HG02943 (cell line): ENCODE data around the gene CCDC38.
"Not testable (repeated sequence)": the region's sequence is repeated elsewhere in the genome, so short reads cannot be mapped to it uniquely, and the experiment has no call there.

ENCODE experiments used
- ATAC-seq: cut with Tn5 transposase; IDR thresholded peaks from one replicate; pipeline ENCODE4 v1.9.1; 2021; ENCODE audit warnings: mild to moderate bottlenecking, low read depth, moderate library complexity; ENCODE audit not compliant: unreplicated experiment

The CCDC38 gene

GRCh38 chr12:95942524-95943329, at the start of gene CCDC38:
CCDC38 (minus strand) TSS chr12:95942614; CDS start chr12:95936509, 6,105 bp downstream.
- peak; percentile 98 for ATAC-seq

- ATAC-seq, result no peak
These were observed 47.7 kb upstream of the CCDC38 start for GRCh38 chr12:95990136-95990535.

- no peak for ATAC-seq
These were observed 47.2 kb upstream of the CCDC38 start for GRCh38 chr12:95989504-95990123.

DNA sequence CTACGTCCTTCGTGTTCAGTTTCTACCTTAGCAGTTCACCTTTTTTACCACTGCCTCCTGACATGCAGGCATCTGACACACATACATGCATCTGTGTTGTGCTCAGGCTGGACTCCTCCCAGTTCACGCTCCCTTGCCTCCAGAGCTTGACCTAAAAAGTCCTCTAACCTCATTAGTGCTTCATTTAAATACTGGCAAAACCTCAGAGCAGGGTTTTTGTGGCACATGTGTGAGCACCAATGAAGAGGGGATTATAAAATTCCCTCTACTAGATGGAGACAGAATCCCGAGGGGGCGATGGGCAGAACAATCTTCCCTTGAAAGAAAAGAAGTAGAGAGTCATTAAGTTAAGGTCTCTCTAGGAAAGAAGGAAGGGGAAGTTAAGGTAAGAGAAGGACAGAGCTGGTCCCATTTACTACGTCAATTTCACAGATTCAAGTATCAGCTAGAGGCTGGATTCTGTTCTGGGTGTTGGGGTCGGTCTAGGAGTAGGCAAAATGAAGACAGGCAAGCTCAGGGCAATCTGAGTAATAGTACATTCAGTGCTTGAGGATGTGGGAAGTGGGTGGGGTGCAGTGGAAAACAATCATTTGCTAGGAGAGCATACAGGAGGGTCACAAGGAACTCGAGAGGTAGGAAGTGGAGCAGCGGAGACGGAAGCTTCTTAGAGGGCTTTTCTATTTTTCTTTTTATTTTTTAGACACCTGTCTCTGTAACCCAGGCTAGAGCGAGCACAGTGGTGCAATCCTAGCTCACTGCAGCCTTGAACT, 46.3 kb upstream of the CCDC38 start:
- no peak for ATAC-seq

- ATAC-seq, result no peak
These were observed 44.5 kb upstream of the CCDC38 start for GRCh38 chr12:95986635-95987570.

DNA sequence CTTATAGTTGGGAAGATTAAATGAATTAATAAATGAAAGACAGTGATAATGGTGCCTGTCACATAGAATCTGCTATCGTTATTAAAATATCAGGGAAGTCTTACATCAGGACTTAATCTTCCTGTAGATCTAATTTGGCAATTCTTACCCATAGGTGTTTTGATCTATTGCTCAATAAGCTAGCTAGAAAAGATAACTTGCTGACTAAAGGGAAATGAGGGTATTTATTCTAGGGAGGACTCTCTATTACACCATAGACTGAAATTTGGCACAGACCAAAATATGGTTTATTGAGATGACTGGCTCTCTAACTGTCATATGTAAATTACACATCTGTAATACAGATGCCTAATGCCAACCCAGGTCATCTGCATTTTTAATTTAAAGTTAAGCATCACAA, 42.3 kb upstream of the CCDC38 start:
- no peak for ATAC-seq

DNA sequence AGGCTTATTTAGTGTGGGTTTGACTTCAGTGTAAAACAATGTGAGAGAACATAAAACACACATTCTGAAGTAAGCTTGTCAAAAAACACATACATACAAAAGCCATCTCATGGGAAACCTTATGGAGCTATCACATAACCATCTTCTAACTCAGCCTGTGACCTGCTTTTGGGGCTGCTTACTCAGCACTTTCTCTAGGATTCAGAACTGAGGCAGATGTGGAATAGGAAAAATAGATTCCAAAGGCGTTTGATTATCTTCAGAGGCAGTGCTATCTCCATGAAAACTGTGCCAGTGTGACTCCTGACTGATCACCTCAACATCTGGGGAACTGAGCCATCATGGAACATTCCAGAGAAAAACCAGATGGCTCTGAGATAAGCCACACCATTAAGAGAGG, 40.2 kb upstream of the CCDC38 start:
- no peak for ATAC-seq

- ATAC-seq, result no peak
These were observed 38.0 kb upstream of the CCDC38 start for GRCh38 chr12:95980437-95980836.

- ATAC-seq, result no peak
These were observed 36.4 kb upstream of the CCDC38 start for GRCh38 chr12:95978774-95979173.

DNA sequence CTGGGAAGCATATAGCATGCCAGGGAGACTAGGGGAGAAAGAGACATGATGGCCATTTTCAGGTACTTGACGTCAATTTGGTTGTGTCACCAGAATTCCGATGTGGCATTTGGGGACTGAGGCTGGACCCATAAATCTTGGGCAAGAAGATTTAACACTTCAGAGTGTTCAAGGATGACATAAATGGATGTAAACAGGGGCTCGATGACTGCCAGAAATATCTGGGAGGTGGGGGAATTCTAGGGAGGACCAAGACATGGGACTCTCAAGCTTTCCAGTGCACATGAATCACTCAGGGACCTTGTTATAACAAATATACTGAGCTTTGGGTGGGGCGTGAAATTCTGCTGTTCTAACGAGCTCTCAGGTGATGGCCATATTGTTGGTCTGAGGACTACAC, 35.9 kb upstream of the CCDC38 start:
- ATAC-seq, result no peak

DNA sequence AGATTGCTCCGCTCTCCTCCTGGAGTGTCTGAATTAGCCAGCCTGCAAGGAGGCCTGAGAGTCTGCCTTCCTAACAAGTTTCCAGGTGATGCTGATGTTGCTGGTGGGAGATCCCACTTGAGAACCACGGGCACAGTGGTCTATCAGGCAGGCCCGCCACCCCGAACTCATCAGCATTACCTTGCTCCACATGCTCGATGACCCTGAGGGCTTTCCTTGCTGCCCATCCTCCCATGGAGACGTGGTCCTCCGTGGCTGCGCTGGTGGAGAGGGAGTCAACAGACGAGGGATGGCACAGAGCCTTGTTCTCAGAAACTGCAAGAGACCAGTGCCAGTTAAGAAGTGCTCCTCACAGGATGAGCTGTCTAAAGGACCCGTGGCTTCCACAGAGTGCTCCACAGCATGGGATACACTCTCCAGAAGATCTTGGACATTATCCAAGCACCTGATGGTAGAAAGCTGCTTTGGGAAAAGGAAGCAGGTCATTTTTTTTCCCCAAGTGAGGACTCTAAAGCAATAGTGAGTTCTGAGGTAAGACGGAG, 35.4 kb upstream of the CCDC38 start:
- ATAC-seq, result no peak

DNA sequence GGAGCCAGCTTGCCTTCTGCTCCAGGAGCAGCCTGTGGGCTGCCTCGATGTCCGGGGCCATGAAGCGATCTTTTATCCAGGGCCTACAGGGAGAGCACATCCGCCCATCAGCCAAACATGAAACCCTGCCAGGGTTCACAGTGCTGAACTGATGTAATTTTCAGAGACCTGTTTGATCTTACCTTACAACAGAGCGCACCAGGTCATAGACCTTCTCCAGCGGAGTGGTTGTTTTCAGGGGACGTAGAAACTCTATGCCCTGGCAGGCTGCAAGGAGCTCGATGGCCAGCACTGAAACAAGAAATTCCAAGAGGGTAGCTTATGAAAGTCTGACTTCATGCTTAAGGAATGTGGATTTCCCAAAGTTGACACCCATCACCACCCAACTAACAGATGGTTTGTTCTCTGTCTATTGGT, 34.0 kb upstream of the CCDC38 start:
- ATAC-seq, result no peak

DNA sequence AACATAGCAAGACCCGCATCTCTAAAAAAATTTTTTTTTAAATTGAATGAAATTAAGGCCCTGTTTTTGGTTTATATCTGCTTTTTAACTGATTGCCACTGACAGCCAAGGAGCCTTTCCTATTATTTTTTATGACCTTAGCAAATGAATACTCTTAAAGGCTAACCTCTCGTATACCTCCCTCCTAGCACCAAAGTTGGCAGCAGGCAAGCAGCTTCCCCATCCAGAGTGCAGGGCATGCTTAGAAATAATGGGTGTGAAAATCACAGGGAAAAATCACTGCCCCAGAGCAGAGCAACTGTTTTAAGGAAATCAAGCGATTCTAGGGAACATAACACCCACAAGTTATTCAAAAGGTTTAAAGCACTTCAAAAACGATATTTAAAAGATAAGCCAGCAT, 33.1 kb upstream of the CCDC38 start:
- no peak for ATAC-seq

DNA sequence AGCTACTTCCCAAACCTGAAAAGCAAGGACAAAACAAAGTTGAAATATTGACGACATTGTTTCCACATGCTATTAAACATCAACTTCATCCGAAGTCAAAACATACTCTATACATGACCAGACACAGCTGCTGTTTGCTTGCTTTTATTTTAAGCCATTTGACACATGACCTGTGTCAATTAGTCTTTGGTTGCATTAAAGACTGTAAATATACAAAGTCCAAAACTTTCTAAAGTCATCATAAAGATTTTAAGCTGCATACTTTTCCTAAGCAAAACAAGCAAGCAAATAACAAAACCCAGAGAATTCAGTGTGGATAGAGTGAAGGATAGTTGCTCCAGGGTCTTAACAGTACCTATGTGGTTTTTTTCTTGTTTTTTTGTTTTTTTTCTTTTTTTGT, 31.9 kb upstream of the CCDC38 start:
- no peak for ATAC-seq

DNA sequence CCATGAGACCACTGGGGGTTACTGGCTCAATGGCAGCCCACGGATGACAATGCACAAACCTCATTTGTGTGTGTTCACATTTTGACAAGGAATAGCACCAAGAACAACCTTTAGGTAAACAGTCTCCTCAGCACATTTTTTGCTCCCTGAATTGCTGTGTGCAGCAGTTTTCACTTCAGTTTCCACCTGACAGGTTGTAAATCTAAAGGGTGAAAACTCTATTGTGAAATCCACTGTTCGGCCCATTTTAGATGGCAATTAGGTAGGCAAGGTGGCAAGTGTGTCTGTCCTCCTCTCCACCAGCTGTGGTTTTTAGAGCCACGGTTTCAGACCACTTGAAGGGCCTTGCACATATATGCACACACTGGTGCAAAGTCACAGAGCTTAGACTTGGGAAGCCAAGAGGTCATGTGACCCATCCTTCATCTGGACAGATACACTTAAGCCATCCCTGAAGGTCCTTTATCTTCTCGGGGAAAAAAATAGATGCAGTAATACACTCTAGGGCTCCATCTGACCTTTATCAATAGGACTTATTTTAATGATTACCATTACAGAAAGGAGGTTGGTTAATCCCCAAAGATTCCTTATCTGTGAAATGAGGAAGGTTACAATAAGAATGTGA, 30.5 kb upstream of the CCDC38 start:
- no peak for ATAC-seq

DNA sequence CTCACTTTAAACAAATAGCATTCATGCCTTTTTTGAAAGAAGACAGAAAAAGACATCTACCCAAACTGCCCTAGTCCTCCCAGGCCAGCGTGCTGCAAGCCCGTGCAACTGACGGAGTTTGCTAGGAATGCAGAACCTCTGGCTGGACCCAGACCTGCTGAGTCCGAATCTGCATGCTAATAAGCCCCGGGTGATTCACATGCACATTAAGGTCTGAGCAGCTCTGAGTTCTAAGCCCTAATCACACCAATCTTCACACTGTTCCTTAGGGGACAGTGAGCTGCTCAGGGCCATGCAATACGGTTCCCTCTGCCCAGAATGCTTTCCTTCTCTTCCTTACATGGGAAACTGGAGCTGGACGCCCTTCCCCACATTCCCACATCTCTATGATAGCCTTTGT, 28.5 kb upstream of the CCDC38 start:
- no peak for ATAC-seq

- ATAC-seq, result not testable (repeated sequence)
These were observed 26.7 kb upstream of the CCDC38 start for GRCh38 chr12:95969116-95969515.

DNA sequence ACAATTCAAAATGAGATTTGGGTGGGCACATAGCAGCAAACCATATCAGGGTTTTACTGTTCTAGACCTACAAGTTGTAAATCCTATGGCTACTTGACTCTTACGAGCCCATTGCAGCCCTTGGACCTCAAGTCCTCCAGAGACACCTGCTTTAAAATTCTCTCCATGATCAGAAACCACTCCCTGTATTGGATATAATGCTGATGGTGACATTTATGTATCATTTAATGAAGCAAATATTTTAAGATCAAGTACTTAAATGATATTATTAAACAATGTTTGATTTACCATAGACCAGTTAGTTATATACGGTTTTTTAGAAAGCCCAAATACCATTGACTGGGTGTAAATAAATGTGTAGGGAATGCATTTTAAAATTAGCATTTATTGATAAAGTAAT, 24.9 kb upstream of the CCDC38 start:
- ATAC-seq, result no peak

DNA sequence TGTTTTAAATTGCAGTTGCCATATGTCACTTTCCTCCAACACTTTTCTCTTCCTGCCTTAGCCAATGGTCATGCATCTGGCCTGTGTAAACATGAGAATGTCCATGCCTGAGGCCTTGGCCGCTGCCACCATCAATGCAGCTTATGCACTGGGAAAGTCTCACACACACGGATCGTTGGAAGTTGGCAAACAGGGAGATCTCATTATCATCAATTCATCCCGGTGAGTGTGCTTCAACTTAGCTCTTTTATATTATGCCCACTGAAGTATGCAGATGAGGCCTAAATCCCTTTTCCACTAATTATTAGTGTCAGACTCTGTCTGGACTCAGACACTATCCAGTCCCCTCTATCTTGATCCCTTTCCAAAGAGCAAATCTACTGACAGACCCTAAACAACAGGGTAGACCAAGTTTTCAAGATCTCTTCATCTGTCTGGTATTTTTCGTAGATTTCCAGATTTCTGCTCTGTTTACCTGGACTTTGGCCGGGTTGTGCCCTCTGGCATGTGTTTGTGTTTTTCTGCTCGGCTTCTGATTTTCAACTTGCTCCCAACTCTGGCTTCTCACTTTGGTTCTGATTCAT, 24.0 kb upstream of the CCDC38 start:
- no peak for ATAC-seq
